WTC11 (cell line): ENCODE measurements around the gene RNGTT. TPM values are rescaled to one million over a fixed set of nuclear protein-coding genes. Genes with fewer than 3 reads are reported as not detected.

Source experiments
- ATAC-seq: fragments of 200-7000 bp; cut with Tn5 transposase; 2 replicates; pipeline ENCODE4 v1.10.0; 2021; ENCODE audit warnings: mild to moderate bottlenecking, moderate library complexity
- CTCF ChIA-PET: fragments of 300-600 bp; sonication (Branson Sonifier 250); formaldehyde crosslinking; loops from one replicate; lab custom pipeline; 2021; ENCODE audit warnings: antibody characterized with exemption; lab: Charles Lee
- POLR2A ChIA-PET: fragments of 350-600 bp; sonication (Branson Sonifier 250); formaldehyde crosslinking; loops from one replicate; lab custom pipeline; 2021; ENCODE audit warnings: antibody characterized with exemption; lab: Charles Lee
- DNase-seq: peaks from one replicate; pipeline ENCODE4 v3.0.0; 2021; ENCODE audit warnings: low spot score
- H3K27ac Mint-ChIP-seq: 2 replicates; pipeline ENCODE4 v1.8.0; 2021; ENCODE audit warnings: mixed read lengths
- H3K27me3 Mint-ChIP-seq: 2 replicates; pipeline ENCODE4 v1.8.0; 2021; ENCODE audit warnings: low read depth, mild to moderate bottlenecking, moderate library complexity, mixed read lengths
- H3K36me3 Mint-ChIP-seq: 2 replicates; pipeline ENCODE4 v1.8.0; 2021; ENCODE audit warnings: mixed read lengths
- H3K4me1 Mint-ChIP-seq: 2 replicates; pipeline ENCODE4 v1.8.0; 2022; ENCODE audit warnings: mixed read lengths
- H3K4me3 Mint-ChIP-seq: 2 replicates; pipeline ENCODE4 v1.8.0; 2021; ENCODE audit warnings: mild to moderate bottlenecking, moderate library complexity, mixed read lengths
- H3K9me3 Mint-ChIP-seq: 2 replicates; pipeline ENCODE4 v1.8.0; 2021; ENCODE audit warnings: mixed read lengths
- ELF4 ChIP-seq: sonication (generic); formaldehyde crosslinking; IDR thresholded peaks from 2 replicates; pipeline ENCODE4 v1.8.1; 2022; ENCODE audit warnings: low read depth, mild to moderate bottlenecking, moderate library complexity, missing genetic modification reagents
- FOXJ3 ChIP-seq: sonication (generic); formaldehyde crosslinking; IDR thresholded peaks from 2 replicates; pipeline ENCODE4 v1.9.0; 2021; ENCODE audit warnings: missing genetic modification reagents, mild to moderate bottlenecking, borderline replicate concordance
- GABPB1 ChIP-seq: sonication (generic); formaldehyde crosslinking; IDR thresholded peaks from 2 replicates; pipeline ENCODE4 v1.8.1; 2023; ENCODE audit warnings: mild to moderate bottlenecking, missing genetic modification reagents
- KAT7 ChIP-seq: sonication (generic); formaldehyde crosslinking; IDR thresholded peaks from 2 replicates; pipeline ENCODE4 v1.8.1; 2023; ENCODE audit warnings: missing genetic modification reagents, mild to moderate bottlenecking, borderline replicate concordance
- MAX ChIP-seq: sonication (generic); formaldehyde crosslinking; IDR thresholded peaks from 2 replicates; pipeline ENCODE4 v1.8.0; 2022; ENCODE audit warnings: mild to moderate bottlenecking, missing genetic modification reagents
- NFATC4 ChIP-seq: fragments of 250-450 bp; sonication (Bioruptor Pico); IDR thresholded peaks from 2 replicates; pipeline ENCODE4 v1.9.0; 2021; ENCODE audit warnings: mild to moderate bottlenecking
- NFYB ChIP-seq: sonication (generic); formaldehyde crosslinking; conservative IDR thresholded peaks from 2 replicates; pipeline ENCODE4 v1.8.0; 2022; ENCODE audit warnings: low read depth, missing genetic modification reagents
- NR2C2 ChIP-seq: sonication (generic); formaldehyde crosslinking; IDR thresholded peaks from 2 replicates; pipeline ENCODE4 v1.8.0; 2022; ENCODE audit warnings: mild to moderate bottlenecking, missing genetic modification reagents
- NR3C1 ChIP-seq: sonication (generic); formaldehyde crosslinking; conservative IDR thresholded peaks from 2 replicates; pipeline ENCODE4 v1.8.1; 2023; ENCODE audit warnings: low read depth, mild to moderate bottlenecking, missing genetic modification reagents
- SMAD4 ChIP-seq: sonication (generic); formaldehyde crosslinking; IDR thresholded peaks from 2 replicates; pipeline ENCODE4 v1.8.0; 2022; ENCODE audit warnings: mild to moderate bottlenecking, missing genetic modification reagents
- SP1 ChIP-seq: sonication (generic); formaldehyde crosslinking; conservative IDR thresholded peaks from 2 replicates; pipeline ENCODE4 v1.8.1; 2022; ENCODE audit warnings: missing genetic modification reagents
- STAT6 ChIP-seq: sonication (generic); formaldehyde crosslinking; conservative IDR thresholded peaks from 2 replicates; pipeline ENCODE4 v1.8.1; 2023; ENCODE audit warnings: mild to moderate bottlenecking, low read depth, missing genetic modification reagents, moderate library complexity
- TEAD4 ChIP-seq: sonication (generic); formaldehyde crosslinking; IDR thresholded peaks from 2 replicates; pipeline ENCODE4 v1.8.0; 2022; ENCODE audit warnings: mild to moderate bottlenecking, missing genetic modification reagents
- TP53 ChIP-seq: sonication (generic); formaldehyde crosslinking; IDR thresholded peaks from 2 replicates; pipeline ENCODE4 v1.8.1; 2023; ENCODE audit warnings: mild to moderate bottlenecking, missing genetic modification reagents
- ZNF232 ChIP-seq: sonication (generic); formaldehyde crosslinking; IDR thresholded peaks from 2 replicates; pipeline ENCODE4 v1.8.0; 2022; ENCODE audit warnings: mild to moderate bottlenecking, missing genetic modification reagents
- ZNF423 ChIP-seq: fragments of 250-450 bp; sonication (Bioruptor Pico); IDR thresholded peaks from 2 replicates; pipeline ENCODE4 v2.1.2; 2022; ENCODE audit warnings: mild to moderate bottlenecking, moderate library complexity
- total RNA-seq: library from RNA; stranded (reverse); gene quantifications from 3 replicates; pipeline ENCODE4 v1.2.3, GENCODE V29; 2021
- TF ChIP-seq, protein P1 (sequence below): sonication (generic); formaldehyde crosslinking; IDR thresholded peaks from 2 replicates; pipeline ENCODE4 v1.8.1; 2022; ENCODE audit warnings: mild to moderate bottlenecking, moderate library complexity, missing genetic modification reagents

Gene RNGTT
- total RNA-seq, 1 experiment from 2014 or later: 20.4 TPM

DNA sequence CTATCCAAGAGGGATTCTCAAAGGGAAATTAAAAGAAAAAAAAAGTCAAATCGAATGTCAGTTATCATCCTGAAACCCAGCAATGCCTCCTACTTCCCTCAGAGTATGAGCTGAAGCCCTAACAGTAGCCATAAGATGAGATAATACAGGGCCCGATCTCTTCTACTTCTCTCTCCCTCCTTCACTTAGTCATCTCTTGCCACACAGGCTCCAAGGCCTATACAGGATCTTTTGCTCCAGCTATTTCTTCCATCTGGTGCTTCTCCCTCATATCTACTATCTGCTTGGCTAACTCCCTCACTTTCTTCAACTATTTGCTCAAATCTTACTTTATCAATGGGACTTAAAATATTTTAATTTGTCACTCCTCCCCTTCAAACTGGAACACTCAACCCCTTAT lies 215.3 kb downstream of the RNGTT start (continued):
- TF ChIP-seq NR3C1 (CRISPR knock-in tag): no peak
- TF ChIP-seq SP1 (CRISPR knock-in tag): no peak

DNA sequence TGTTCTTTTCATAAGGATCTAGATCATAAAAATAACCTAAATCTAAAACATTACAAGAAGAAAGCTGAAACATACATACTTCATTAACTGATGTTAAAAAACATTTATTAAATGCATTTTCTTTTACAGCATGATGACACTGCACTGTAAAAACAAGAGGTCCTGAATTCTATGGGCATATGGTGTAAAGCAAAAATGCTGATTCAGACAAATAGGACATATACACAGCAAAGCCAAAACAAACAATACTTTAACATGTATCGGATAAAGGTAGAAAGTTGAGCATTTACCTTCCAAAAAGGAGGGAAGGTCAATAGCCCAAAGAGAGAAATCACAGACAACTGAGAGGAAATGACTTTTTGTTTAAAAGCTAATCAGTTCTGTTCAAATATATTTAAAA lies 221.5 kb downstream of the RNGTT start:
- no peak for TF ChIP-seq TP53 (CRISPR knock-in tag)
- TF ChIP-seq MAX: no peak
- no peak for TF ChIP-seq NFYB (CRISPR knock-in tag)
- no peak for TF ChIP-seq GABPB1 (CRISPR knock-in tag)
- no peak for TF ChIP-seq ZNF232
- Mint-ChIP-seq H3K27ac (no peak overlapping the region), H3K9me3 (peaks cover 5% of the 10 kb centered on the region), H3K4me1 (peaks cover 22% of the 10 kb centered on the region), H3K4me3 (no peak overlapping the region), H3K36me3 (peaks cover 8% of the 10 kb centered on the region), H3K27me3 (no peaks in the 10 kb centered on the region)
- ATAC-seq: no peak
- DNase-seq: no peak
- ChIA-PET POLR2A (no interaction called here), CTCF (no interaction called here)

DNA sequence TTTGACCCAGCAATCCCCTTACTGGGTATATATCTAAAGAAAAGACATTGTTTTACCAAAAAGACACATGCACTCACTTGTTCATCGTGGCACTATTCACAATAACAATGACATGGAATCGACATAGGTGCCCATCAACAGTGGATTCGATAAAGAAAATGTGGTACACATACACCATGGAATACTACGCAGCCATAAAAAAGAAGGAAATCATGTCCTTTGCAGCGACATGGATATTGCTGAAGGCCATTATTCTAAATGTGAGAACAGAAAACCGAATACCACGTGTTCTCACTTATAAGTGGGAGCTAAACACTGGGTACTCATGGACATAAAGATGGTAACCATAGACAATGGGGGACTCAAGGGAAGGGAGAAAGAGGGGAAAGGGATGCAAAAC lies 222.3 kb downstream of the RNGTT start:
- CTCF ChIA-PET: no interaction called here
- peaks cover 18% of the 10 kb centered on the region for H3K4me1 Mint-ChIP-seq
- no peak for ATAC-seq
- no peak for DNase-seq
- no peaks in the 10 kb centered on the region for H3K27me3 Mint-ChIP-seq
- H3K4me3 Mint-ChIP-seq: no peak overlapping the region
- POLR2A ChIA-PET: no interaction called here
- H3K36me3 Mint-ChIP-seq: peaks cover 8% of the 10 kb centered on the region
- H3K27ac Mint-ChIP-seq: no peak overlapping the region
- H3K9me3 Mint-ChIP-seq: peaks cover 5% of the 10 kb centered on the region
- no peak for TF ChIP-seq MAX
- TF ChIP-seq NR2C2 (CRISPR knock-in tag): no peak
- TF ChIP-seq ELF4 (CRISPR knock-in tag): no peak
- TF ChIP-seq, protein P1, sequence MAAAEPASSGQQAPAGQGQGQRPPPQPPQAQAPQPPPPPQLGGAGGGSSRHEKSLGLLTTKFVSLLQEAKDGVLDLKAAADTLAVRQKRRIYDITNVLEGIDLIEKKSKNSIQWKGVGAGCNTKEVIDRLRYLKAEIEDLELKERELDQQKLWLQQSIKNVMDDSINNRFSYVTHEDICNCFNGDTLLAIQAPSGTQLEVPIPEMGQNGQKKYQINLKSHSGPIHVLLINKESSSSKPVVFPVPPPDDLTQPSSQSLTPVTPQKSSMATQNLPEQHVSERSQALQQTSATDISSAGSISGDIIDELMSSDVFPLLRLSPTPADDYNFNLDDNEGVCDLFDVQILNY (CRISPR knock-in tag): no peak
- no peak for TF ChIP-seq ZNF423 (CRISPR knock-in tag)
- TF ChIP-seq KAT7 (CRISPR knock-in tag): no peak
- TF ChIP-seq SMAD4 (CRISPR knock-in tag): no peak
- no peak for TF ChIP-seq NFATC4 (CRISPR knock-in tag)

- CTCF ChIA-PET: no interaction called here
- no peak overlapping the region for H3K4me3 Mint-ChIP-seq
Measured at GRCh38 chr6:88734544-88734943, 228.9 kb downstream of the RNGTT start.

More at GRCh38 chr6:88734544-88734943, 228.9 kb downstream of the RNGTT start:
- DNase-seq (no peak), ATAC-seq (no peak)
- no peak overlapping the region for H3K27ac Mint-ChIP-seq
- peaks cover 7% of the 10 kb centered on the region for H3K27me3 Mint-ChIP-seq
- H3K36me3 Mint-ChIP-seq: no peaks in the 10 kb centered on the region
- H3K4me1 Mint-ChIP-seq: peaks cover 39% of the 10 kb centered on the region
- TF ChIP-seq FOXJ3 (CRISPR knock-in tag): no peak
- TF ChIP-seq NFATC4 (CRISPR knock-in tag): no peak
- no peak for TF ChIP-seq TEAD4 (CRISPR knock-in tag)
- no peak for TF ChIP-seq STAT6
- H3K9me3 Mint-ChIP-seq: no peaks in the 10 kb centered on the region
- POLR2A ChIA-PET: no interaction called here
